CD4-positive, alpha-beta T cell treated with Interleukin-6 at 100 ng/mL for 8 hours (primary cell): ENCODE data around the gene PPL.
"Not testable (repeated sequence)": the region's sequence is repeated elsewhere in the genome, so short reads cannot be mapped to it uniquely, and the experiment has no call there.

Experiments used
- DNase-seq: peaks from one replicate; pipeline ENCODE4 v3.0.0-alpha.2; 2020; ENCODE audit warnings: mixed read lengths, low spot score

The PPL gene

GRCh38 chr16:4936991-4937781 is at the start of gene PPL:
PPL (minus strand) TSS chr16:4937148; CDS start chr16:4937045, 103 bp downstream.
- no peak for DNase-seq

- DNase-seq, result no peak
Observed at GRCh38 chr16:4984174-4984990, 47.4 kb upstream of the PPL start.

GRCh38 chr16:4982056-4982867 is 45.3 kb upstream of the PPL start:
- DNase-seq, result no peak

- DNase-seq, result no peak
Observed at GRCh38 chr16:4981473-4981872, 44.5 kb upstream of the PPL start.

- DNase-seq, result no peak
Observed at GRCh38 chr16:4980691-4981090, 43.7 kb upstream of the PPL start.

GRCh38 chr16:4979736-4980660 is 43.0 kb upstream of the PPL start:
- DNase-seq, result no peak

GRCh38 chr16:4979164-4979563 is 42.2 kb upstream of the PPL start:
- DNase-seq, result no peak

- DNase-seq, result no peak
Observed at GRCh38 chr16:4976611-4977145, 39.7 kb upstream of the PPL start.

- no peak for DNase-seq
Observed at GRCh38 chr16:4976079-4976478, 39.1 kb upstream of the PPL start.

- DNase-seq, result no peak
Observed at GRCh38 chr16:4972938-4973587, 36.1 kb upstream of the PPL start.

- DNase-seq, result no peak
Observed at GRCh38 chr16:4970010-4970409, 33.1 kb upstream of the PPL start.

- DNase-seq, result no peak
Observed at GRCh38 chr16:4968879-4969483, 32.0 kb upstream of the PPL start.

- DNase-seq, result not testable (repeated sequence)
Observed at GRCh38 chr16:4968278-4968677, 31.3 kb upstream of the PPL start.

GRCh38 chr16:4966736-4967453 is 29.9 kb upstream of the PPL start:
- DNase-seq, result no peak

- DNase-seq, result not testable (repeated sequence)
Observed at GRCh38 chr16:4963527-4963926, 26.6 kb upstream of the PPL start.

- no peak for DNase-seq
Observed at GRCh38 chr16:4962716-4963115, 25.8 kb upstream of the PPL start.

- no peak for DNase-seq
Observed at GRCh38 chr16:4960579-4960978, 23.6 kb upstream of the PPL start.

- DNase-seq, result no peak
Observed at GRCh38 chr16:4958510-4959438, 21.8 kb upstream of the PPL start.
